Breast epithelium (tissue), 3 donors: ENCODE results near the gene AP1AR.

Source experiments
- POLR2A ChIP-seq: fragments of 450-650 bp; IDR thresholded peaks from one replicate; pipeline ENCODE4 v1.6.1; 2016; ENCODE audit warnings: antibody characterized with exemption, mild to moderate bottlenecking, moderate library complexity
- POLR2AphosphoS5 ChIP-seq, 3 donors: sonication (generic); formaldehyde crosslinking; IDR thresholded peaks; one replicate each; pipeline ENCODE4 v1.6.1; 2017; ENCODE audit warnings: antibody characterized with exemption in 3 of 3
- TF ChIP-seq, protein P1 (sequence below), 3 donors: fragments of 450-650 bp; IDR thresholded peaks; one replicate each; pipeline ENCODE4 v1.5.1; 2016 to 2017; ENCODE audit warnings: antibody characterized with exemption in 3 of 3, mild to moderate bottlenecking in 3 of 3, moderate library complexity in 3 of 3

DNA sequence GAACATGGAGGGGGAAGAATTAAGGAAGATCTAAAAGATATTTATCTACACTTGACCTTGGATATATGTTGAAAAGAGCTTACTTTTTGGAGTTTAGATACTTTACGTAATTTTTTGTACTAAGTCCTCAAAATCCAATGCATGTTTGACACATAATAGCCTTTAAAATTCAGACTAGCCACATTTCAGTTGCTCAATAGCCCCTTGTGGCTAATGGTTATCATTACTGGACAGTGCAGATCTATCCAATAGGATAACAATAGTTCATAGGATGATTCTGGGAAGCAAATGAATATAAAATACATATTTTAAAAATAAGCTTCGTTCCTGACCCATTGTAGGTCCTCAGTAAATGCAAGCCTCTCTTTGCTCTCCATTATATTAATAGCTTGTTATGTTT is 13.8 kb downstream of the AP1AR start:
- TF ChIP-seq, protein P1, sequence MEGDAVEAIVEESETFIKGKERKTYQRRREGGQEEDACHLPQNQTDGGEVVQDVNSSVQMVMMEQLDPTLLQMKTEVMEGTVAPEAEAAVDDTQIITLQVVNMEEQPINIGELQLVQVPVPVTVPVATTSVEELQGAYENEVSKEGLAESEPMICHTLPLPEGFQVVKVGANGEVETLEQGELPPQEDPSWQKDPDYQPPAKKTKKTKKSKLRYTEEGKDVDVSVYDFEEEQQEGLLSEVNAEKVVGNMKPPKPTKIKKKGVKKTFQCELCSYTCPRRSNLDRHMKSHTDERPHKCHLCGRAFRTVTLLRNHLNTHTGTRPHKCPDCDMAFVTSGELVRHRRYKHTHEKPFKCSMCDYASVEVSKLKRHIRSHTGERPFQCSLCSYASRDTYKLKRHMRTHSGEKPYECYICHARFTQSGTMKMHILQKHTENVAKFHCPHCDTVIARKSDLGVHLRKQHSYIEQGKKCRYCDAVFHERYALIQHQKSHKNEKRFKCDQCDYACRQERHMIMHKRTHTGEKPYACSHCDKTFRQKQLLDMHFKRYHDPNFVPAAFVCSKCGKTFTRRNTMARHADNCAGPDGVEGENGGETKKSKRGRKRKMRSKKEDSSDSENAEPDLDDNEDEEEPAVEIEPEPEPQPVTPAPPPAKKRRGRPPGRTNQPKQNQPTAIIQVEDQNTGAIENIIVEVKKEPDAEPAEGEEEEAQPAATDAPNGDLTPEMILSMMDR (IDR thresholded peaks at IDR 0.05) = no peak
- no peak for TF ChIP-seq POLR2AphosphoS5 (IDR thresholded peaks at IDR 0.05)
- no peak for TF ChIP-seq POLR2A
